GM19467 (cell line): ENCODE results near the gene PTDSS2.
"Not testable (repeated sequence)": the region's sequence is repeated elsewhere in the genome, so short reads cannot be mapped to it uniquely, and the experiment has no call there.

ENCODE experiments used
- ATAC-seq: cut with Tn5 transposase; IDR thresholded peaks from one replicate; pipeline ENCODE4 v1.9.1; 2021; ENCODE audit warnings: mild to moderate bottlenecking, moderate library complexity; ENCODE audit not compliant: unreplicated experiment

Gene PTDSS2

DNA sequence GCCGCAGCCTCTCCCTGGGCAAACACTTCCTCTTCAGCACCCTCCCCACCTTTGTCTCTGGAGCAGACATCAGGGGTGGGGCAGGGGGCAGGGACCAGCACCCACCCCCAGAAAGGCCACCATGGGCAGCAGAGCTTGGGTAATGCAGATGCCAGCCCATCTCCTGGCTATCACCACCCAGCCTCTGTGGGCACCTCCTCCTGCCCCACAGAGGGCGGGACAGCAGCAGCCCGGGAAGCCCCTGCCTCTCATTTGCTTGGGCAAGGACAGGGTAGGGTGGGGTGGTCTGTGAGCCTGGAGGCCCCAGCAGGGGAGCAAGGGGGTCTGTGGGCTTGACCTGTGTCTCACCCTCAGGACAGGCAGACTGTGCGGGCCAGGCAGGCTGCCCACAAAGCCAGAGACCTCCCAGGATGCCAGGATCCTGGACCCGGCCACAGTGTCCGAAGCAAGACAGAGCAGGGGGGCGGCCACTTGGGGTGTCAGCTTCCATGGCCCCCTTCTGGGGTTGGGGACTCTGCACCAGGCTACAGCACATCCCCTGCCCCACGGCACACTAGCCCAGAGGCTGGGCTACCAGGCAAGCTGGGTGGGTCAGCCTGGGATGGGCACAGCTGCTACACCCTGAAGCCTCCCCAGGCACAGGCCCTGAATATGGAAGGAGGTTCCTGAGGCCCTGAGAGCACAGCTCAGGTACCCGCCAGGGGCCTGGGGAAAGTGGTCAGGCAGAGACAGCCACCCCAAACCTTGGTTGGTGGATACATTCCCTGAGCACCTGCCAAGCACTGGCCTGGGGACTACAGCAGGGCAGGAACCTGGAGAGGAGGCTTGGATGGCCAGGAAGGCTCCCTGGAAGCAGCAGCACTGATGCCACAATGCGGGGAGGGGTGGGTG is 52.5 kb downstream of the PTDSS2 start:
- no peak for ATAC-seq

DNA sequence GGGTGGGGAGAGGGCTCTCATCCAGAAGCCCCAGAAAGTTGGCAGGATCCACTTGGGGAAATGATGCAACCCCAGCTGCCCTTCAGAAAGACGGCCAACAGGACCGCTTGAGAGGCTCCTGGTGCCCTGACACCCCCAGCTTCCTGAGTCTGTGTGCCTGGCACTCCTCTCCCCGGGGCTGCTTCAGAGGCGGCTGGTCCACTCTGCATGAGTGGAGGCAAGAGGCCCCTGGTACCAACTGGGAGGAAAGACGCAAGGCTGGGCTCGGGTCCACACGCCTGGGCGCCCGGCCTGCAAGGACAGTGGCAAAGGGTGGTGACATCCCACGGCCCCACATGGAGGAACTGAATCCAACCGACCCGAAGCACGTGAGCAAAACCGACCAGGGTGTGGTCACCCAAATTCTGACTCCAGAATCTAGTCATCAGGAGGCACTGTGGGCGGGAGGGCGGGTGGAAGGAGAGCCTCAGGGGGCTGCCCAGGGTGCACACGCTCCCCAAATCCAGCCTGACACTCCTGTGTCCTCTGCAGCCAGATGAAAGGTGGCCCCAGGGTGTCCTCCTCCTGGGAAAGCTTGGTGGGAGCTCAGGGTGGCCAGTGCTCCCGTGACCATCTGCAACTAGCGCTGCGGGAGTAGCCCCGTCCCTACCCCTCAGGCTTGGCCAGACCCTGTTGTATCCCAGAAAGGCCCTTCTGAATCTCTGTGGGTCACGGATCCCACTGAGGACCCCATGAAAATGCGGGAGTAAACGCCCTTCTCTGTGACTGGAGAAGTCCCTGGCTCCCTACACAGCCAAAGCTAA is 53.3 kb downstream of the PTDSS2 start:
- ATAC-seq = no peak

DNA sequence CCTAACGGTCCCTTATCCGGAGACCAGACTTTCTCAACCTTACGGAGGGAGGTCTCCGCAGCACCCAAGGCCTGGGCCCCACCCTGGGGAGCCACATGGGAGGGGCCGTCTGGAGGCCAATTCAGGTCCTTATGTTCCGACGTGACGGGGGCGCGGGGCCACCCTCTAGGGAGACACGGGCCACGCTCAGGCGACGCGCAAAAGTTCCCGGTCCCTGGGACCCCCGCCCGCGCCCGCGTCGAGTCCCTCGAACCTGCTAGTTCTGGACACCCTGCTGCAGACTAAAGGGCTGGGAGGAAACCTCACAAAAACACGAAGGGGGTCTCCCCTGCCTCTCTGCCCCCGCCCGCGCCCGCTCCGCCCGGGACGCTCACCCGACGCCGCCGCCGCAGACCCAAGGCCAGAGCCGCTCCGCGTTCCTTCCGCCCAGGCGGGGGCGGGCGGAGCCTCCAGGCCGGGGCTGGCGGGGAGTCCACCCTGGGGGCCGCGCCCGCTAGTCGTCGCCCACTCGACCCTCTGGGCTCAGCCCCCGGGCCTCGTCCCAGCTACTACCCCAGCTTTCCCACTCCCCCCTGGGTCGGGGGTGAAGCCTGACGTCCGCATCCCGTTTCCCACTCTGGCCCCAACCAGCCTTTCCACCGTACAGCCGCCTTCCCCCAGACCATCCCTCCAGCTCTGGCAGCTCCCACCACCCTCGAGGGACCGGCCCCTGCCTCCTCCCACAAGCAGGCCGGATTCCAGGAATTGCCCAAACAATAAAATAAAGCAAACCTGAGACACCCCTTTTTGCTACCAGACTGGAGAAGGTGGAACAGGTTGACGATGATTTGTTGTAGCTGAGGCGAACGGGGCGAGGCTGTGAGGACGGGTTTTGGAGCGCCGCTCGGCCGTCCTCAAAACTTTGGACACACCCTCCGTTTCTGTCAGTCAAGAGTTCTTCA is 54.2 kb downstream of the PTDSS2 start:
- no peak for ATAC-seq

DNA sequence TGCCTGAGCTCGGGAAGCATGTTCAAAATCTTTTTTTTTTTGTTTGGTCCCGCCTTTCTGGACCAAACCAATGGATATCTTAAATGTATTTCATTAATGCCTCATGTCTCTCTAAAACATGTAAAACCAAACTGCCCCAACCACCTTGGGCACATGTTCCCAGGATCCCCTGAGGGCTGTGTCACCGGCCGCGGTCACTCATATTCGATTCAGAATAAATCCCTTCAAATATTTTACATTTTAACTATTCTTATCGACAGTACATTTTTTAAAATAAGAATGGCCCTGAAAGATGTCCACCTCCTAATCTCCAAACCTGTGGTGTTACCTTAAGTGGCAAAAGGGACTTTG is 54.9 kb downstream of the PTDSS2 start:
- no peak for ATAC-seq

- peak; percentile 69 for ATAC-seq
Observed at GRCh38 chr11:506238-506994, 56.3 kb downstream of the PTDSS2 start.

DNA sequence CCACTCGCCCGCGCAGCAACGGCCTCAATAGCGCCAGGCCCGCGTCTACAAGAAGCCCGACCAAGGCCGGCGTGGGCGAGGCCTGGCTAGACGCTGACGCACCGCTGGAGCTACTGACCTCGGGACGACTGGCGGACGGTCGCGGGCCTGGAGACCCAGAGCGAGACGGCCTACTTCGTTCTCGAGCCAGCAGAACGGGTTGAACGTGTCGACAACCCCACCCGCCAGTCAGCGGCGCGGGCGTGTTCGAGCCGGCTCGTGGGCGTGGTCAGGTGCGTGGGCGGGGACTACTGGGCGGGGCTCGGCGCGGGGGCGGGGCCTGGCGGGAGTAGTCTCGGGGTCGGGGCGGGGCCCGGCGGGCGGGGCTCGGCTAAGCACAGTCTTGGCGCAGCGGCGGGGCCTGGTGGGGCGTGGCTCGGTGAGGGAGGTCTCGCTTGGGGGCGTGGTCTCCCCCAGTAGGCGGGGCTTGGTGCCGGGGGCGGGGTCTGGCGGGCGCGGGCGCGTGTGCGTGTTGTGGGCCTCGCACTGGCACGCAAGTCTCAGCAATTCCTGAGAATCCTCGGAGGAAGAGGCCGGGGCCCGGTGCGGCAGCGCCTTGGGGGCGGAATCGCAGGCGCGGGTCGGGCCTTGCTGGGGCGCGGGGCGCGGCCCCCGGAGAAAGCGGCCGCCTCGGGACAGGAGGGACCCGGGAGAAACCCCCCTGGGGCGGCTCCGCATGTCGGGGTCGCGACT is 57.1 kb downstream of the PTDSS2 start, which contains the start of gene RNH1:
TSS of gene RNH1 (minus strand) at position 248 of the 732 bp plus-strand sequence. CDS start 5,080 bp downstream, outside the sequence.
- peak; percentile 44 for ATAC-seq

- no peak for ATAC-seq
Observed at GRCh38 chr11:507727-508515, 57.8 kb downstream of the PTDSS2 start.

GRCh38 chr11:508956-509355 is 58.9 kb downstream of the PTDSS2 start:
- no peak for ATAC-seq

DNA sequence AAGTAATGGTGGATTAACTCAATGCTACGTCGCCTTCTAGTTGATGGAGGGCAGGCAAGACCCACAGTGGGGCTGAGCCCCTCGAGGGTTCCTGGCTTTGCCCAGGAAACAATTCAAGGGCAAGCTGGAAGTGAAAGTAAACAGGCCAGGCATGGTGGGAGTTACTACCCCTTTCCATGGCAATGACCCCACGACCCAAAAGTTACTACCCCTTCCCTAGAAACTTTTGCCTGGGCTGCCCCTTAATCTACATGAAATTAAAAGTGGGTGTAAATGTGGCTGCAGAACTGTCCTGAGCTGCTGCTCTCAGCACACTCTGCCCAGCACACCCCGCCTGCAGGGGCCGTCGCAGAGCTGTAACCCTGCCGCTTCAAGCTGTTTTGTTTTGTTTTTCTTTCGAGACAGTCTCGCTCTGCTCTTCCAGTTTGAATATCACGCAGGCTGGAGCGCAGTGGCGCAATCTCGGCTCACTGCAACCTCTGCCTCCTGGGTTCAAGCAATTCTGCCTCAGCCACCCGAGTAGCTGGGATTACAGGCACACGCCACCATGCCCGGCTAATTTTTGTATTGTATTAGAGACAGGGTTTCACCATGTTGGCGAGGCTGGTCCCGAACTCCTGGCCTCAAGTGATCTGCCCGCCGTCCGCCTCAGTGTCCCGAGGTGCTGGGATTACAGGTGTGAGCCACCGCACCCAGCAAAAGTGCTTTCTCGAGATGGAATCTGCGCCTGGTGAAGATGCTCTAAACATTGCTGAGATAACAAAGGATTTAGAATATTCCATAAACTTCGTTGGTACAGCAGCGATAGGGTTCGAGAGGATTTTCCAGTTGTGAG is 62.9 kb downstream of the PTDSS2 start:
- no peak for ATAC-seq

DNA sequence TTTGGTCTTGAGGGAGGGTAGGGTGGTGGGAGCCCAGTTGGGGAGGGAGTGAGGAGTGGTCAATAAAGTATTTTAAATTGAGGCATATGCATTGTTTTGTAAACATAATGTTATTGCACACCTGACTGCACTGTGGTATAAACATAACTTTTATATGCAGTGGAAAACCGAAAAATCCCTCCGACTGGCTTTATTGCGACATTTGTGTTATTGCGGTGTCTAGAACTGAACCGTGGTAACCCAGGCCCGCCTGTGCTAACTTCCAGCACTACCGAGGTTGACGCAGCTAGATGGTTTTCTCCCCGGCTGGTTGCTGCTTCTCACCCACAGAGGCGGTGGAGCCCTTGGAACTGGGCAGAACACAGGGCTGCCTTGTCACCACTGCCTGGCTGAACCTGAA is 64.5 kb downstream of the PTDSS2 start:
- no peak for ATAC-seq

- ATAC-seq = no peak
Observed at GRCh38 chr11:515131-515530, 65.1 kb downstream of the PTDSS2 start.

DNA sequence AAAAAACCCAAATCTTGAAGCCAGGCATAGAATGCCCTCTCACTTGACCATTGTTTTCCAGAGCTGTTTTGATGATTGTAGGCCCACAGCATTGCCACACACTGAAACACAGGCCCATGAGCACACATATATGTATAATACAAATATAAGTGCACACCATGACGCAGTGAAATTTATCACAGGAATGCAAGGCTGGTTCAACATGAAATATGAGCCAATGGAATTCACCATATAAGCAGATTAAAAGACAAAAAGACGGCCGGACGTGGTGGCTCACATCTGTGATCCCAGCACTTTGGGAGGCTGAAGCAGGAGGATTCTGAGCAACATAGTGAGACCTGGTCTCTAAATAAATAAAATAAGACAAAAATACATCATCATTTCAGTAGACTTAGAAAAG is 66.3 kb downstream of the PTDSS2 start:
- ATAC-seq = no peak

- ATAC-seq = not testable (repeated sequence)
Observed at GRCh38 chr11:516918-517685, 67.0 kb downstream of the PTDSS2 start.

- peak; percentile 84 for ATAC-seq
Observed at GRCh38 chr11:518463-519202, 68.6 kb downstream of the PTDSS2 start.

GRCh38 chr11:520428-521176 is 70.5 kb downstream of the PTDSS2 start:
- no peak for ATAC-seq
